Natural killer cell (primary cell): ENCODE results near the gene CA7. TPM values are rescaled to one million over a fixed set of nuclear protein-coding genes. Genes with fewer than 3 reads are reported as not detected.

ENCODE experiments used
- ATAC-seq, 3 donors: fragments of 150-1000 bp in 2 of 3; fragments of 200-7000 bp in 1 of 3; cut with Tn5 transposase; 1 replicate in 1 of 3; 2 replicates in 2 of 3; pipeline ENCODE4 v1.10.0; 2021; ENCODE audit warnings: mild to moderate bottlenecking in 2 of 3, moderate library complexity in 2 of 3
- DNase-seq, 2 donors: peaks; one replicate each; pipeline versions ENCODE4 v3.0.0 to v3.0.0-alpha.2; 2013 to 2021; ENCODE audit warnings: mixed read lengths in 1 of 2
- H3K27ac ChIP-seq: one replicate; pipeline ENCODE4 v1.5.1; 2013; ENCODE audit warnings: mild to moderate bottlenecking, low read length
- H3K27me3 ChIP-seq: one replicate; pipeline ENCODE4 v1.6.1; 2013; ENCODE audit warnings: low read length; ENCODE audit not compliant: control insufficient read depth, insufficient read depth
- H3K36me3 ChIP-seq: one replicate; pipeline ENCODE4 v1.6.1; 2013; ENCODE audit warnings: low read length; ENCODE audit not compliant: control insufficient read depth, insufficient read depth
- H3K4me1 ChIP-seq: one replicate; pipeline ENCODE4 v1.6.1; 2013; ENCODE audit warnings: low read length; ENCODE audit not compliant: control insufficient read depth, insufficient read depth
- H3K4me3 ChIP-seq: one replicate; pipeline ENCODE4 v1.5.1; 2013; ENCODE audit warnings: low read length
- H3K9me3 ChIP-seq: one replicate; pipeline ENCODE4 v1.6.1; 2013; ENCODE audit warnings: low read length; ENCODE audit not compliant: control insufficient read depth, insufficient read depth
- H3K27ac Mint-ChIP-seq, 2 donors: one replicate each; pipeline ENCODE4 v1.8.0; 2022; ENCODE audit warnings: mild to moderate bottlenecking in 2 of 2, mixed read lengths in 2 of 2, moderate library complexity in 1 of 2
- H3K27me3 Mint-ChIP-seq, 2 donors: one replicate each; pipeline ENCODE4 v1.8.0; 2022; ENCODE audit warnings: low read depth in 2 of 2, mixed read lengths in 2 of 2
- H3K36me3 Mint-ChIP-seq: one replicate; pipeline ENCODE4 v1.8.0; 2022; ENCODE audit warnings: mixed read lengths
- H3K4me1 Mint-ChIP-seq, 2 donors: one replicate each; pipeline ENCODE4 v1.8.0; 2022; ENCODE audit warnings: mixed read lengths in 2 of 2
- H3K4me3 Mint-ChIP-seq: one replicate; pipeline ENCODE4 v1.8.0; 2022; ENCODE audit warnings: mild to moderate bottlenecking, moderate library complexity, mixed read lengths
- H3K9me3 Mint-ChIP-seq, 2 donors: one replicate each; pipeline ENCODE4 v1.8.0; 2022; ENCODE audit warnings: mixed read lengths in 2 of 2
- WGBS: methylation state at CpG from one replicate; pipeline ENCODE4 v1.1.7; 2013; ENCODE audit warnings: missing lambda C conversion rate; ENCODE audit not compliant: insufficient coverage; 5-methylcytosine and 5-hydroxymethylcytosine counted together
- intact Hi-C: fragments of 100-400 bp; cut with micrococcal nuclease; formaldehyde crosslinking; loops from one replicate; pipeline ENCODE4 v1.14.2; 2022
- total RNA-seq, 4 donors: library from RNA; stranded (reverse); fragments of 120-200 nt in 1 of 4; gene quantifications; one replicate each; pipeline versions ENCODE4 v1.2.3 to v1.2.4, GENCODE V29; 2013 to 2022
- TF ChIP-seq, protein P1 (sequence below): fragments of 200-600 bp; IDR thresholded peaks from one replicate; pipeline ENCODE4 v1.8.0; 2022; ENCODE audit warnings: antibody characterized with exemption

Gene CA7
- total RNA-seq, 3 donors from 2014 or later (not counting 1 experiment from before 2014, with no cell fraction given), result not detected

GRCh38 chr16:66846266-66846665, 2.1 kb downstream of the CA7 start:
- Mint-ChIP-seq H3K36me3 (no peaks in the 10 kb centered on the region), H3K27ac (no peak overlapping the region)
- no peaks in the 10 kb centered on the region for H3K9me3 ChIP-seq

GRCh38 chr16:66846831-66847230, 2.6 kb downstream of the CA7 start:
- peaks cover 0 to 16% of the 10 kb centered on the region in 2 donors for H3K4me1 Mint-ChIP-seq
- no peak overlapping the region for H3K27ac Mint-ChIP-seq
- peaks cover 10% of the 10 kb centered on the region for H3K4me1 ChIP-seq
- ATAC-seq (no peak), DNase-seq (no peak)
- peaks cover 17% of the 10 kb centered on the region for H3K27me3 ChIP-seq
- 95% methylated on average over 6 of the region's 6 CpGs for WGBS
- no peaks in the 10 kb centered on the region for H3K36me3 ChIP-seq
- H3K4me3 Mint-ChIP-seq, result no peak overlapping the region
- H3K27ac ChIP-seq, result no peak overlapping the region
- no peak overlapping the region for H3K4me3 ChIP-seq
- H3K9me3 Mint-ChIP-seq, result no peaks in the 10 kb centered on the region
- no peaks in the 10 kb centered on the region for H3K9me3 ChIP-seq
- no peaks in the 10 kb centered on the region for H3K36me3 Mint-ChIP-seq
- TF ChIP-seq, protein P1, sequence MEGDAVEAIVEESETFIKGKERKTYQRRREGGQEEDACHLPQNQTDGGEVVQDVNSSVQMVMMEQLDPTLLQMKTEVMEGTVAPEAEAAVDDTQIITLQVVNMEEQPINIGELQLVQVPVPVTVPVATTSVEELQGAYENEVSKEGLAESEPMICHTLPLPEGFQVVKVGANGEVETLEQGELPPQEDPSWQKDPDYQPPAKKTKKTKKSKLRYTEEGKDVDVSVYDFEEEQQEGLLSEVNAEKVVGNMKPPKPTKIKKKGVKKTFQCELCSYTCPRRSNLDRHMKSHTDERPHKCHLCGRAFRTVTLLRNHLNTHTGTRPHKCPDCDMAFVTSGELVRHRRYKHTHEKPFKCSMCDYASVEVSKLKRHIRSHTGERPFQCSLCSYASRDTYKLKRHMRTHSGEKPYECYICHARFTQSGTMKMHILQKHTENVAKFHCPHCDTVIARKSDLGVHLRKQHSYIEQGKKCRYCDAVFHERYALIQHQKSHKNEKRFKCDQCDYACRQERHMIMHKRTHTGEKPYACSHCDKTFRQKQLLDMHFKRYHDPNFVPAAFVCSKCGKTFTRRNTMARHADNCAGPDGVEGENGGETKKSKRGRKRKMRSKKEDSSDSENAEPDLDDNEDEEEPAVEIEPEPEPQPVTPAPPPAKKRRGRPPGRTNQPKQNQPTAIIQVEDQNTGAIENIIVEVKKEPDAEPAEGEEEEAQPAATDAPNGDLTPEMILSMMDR, result no peak
- intact Hi-C loops, result no loop called here
- H3K27me3 Mint-ChIP-seq, result peaks cover 8 to 32% of the 10 kb centered on the region in 2 donors

More at GRCh38 chr16:66846266-66846665, 2.1 kb downstream of the CA7 start:
- DNase-seq (no peak), ATAC-seq (no peak)
- Mint-ChIP-seq H3K9me3 (no peaks in the 10 kb centered on the region), H3K4me1 (peaks cover 0 to 16% of the 10 kb centered on the region in 2 donors), H3K4me3 (no peak overlapping the region), H3K27me3 (peaks cover 8 to 32% of the 10 kb centered on the region in 2 donors)
- intact Hi-C loops, result no loop called here
- 88% methylated on average over 1 of the region's 1 CpG for WGBS
- Histone ChIP-seq H3K36me3 (no peaks in the 10 kb centered on the region), H3K4me3 (no peak overlapping the region), H3K4me1 (peaks cover 10% of the 10 kb centered on the region), H3K27ac (no peak overlapping the region), H3K27me3 (peaks cover 17% of the 10 kb centered on the region)
- TF ChIP-seq, protein P1, result no peak

DNA sequence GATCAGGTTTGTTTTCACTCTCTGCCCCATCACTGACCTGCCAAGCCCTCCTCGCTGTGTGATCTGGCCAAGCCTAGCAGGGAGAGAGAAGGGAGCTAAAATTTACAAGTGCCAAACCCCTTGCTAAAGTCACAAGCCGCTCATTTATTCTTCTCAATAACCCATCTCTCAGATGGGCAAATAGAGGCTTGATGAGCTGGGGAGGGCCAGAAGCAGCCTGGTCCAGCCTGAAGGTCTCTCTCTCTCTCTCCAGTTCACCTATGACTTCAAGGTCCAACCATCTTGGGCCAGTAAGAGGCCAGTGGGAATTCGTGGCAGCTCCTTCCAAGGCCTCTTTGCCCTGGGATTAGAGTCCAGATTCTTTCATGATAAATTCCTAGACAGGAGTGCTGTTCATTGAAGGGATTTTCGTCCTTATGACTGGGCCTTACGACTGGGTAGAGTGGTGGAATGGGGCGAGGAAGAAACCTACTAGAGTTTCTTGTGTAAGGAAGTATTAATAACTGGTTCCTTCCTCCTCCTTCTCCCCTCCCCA, 3.4 kb downstream of the CA7 start:
- intact Hi-C loops, result no loop called here
- ATAC-seq (no peak), DNase-seq (no peak)
- Mint-ChIP-seq H3K4me1 (peaks cover 0 to 16% of the 10 kb centered on the region in 2 donors), H3K27me3 (peaks cover 8 to 29% of the 10 kb centered on the region in 2 donors), H3K27ac (peak overlapping the region in 1 of 2 donors; percentile 38), H3K9me3 (no peaks in the 10 kb centered on the region), H3K4me3 (no peak overlapping the region), H3K36me3 (no peaks in the 10 kb centered on the region)
- peaks cover 17% of the 10 kb centered on the region for H3K27me3 ChIP-seq
- no peak overlapping the region for H3K27ac ChIP-seq
- no peaks in the 10 kb centered on the region for H3K36me3 ChIP-seq
- H3K4me1 ChIP-seq, result peaks cover 10% of the 10 kb centered on the region
- WGBS, result 71% methylated on average over 3 of the region's 6 CpGs
- no peaks in the 10 kb centered on the region for H3K9me3 ChIP-seq
- H3K4me3 ChIP-seq, result no peak overlapping the region
- TF ChIP-seq, protein P1, result no peak

DNA sequence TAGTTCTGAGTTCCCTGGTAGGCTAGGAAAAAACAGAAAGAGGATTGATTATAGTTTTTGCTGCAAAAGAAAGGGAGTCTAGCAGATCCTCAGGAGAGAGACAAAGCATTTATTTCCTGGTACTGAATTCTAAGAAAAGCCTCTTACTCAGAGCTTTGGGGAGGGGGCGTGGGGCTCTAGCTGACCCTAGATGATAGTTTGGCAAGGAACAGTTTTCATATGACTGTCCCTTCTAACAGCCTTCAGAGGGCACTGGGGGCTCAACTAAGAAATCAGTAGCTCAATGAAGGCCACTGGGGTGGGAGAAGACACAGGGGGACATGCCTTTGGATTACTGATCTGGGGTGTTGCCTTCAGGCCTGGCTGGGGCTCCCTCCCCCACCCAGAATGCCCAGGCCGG, 4.0 kb downstream of the CA7 start:
- no peak overlapping the region for H3K4me3 Mint-ChIP-seq
- H3K27me3 Mint-ChIP-seq, result peaks cover 8 to 24% of the 10 kb centered on the region in 2 donors

More for the DNA sequence above, 4.0 kb downstream of the CA7 start:
- TF ChIP-seq, protein P1, result no peak
- H3K4me1 Mint-ChIP-seq, result peaks cover 0 to 16% of the 10 kb centered on the region in 2 donors
- H3K4me3 ChIP-seq, result no peak overlapping the region
- H3K36me3 ChIP-seq, result no peaks in the 10 kb centered on the region
- peak overlapping the region in 1 of 2 donors; percentile 38 for H3K27ac Mint-ChIP-seq
- H3K4me1 ChIP-seq, result peaks cover 10% of the 10 kb centered on the region
- DNase-seq, result no peak
- no peaks in the 10 kb centered on the region for H3K9me3 Mint-ChIP-seq
- intact Hi-C loops, result no loop called here
- H3K27me3 ChIP-seq, result peaks cover 17% of the 10 kb centered on the region
- H3K9me3 ChIP-seq, result no peaks in the 10 kb centered on the region
- no peak for ATAC-seq
- H3K27ac ChIP-seq, result no peak overlapping the region
- 78% methylated on average over 1 of the region's 2 CpGs for WGBS
- H3K36me3 Mint-ChIP-seq, result no peaks in the 10 kb centered on the region
